Measurements from ENCODE around the gene CYP24A1.

GRCh38 chr20:54176610-54177009 lies 2.8 kb upstream of the CYP24A1 start:
- TF ChIP-seq POLR2A (IDR thresholded peaks at IDR 0.05), result no peak
- TF ChIP-seq CTCF (IDR thresholded peaks at IDR 0.05), result no peak
- no peak for TF ChIP-seq EP300 (IDR thresholded peaks at IDR 0.05)

Measured in ovary (tissue), 3 donors.